Ramos (cell line): ENCODE results near the gene CMTM8.

Source experiments
- in situ Hi-C: fragments of 300-500 bp; cut with MboI; formaldehyde crosslinking; loops from one replicate; pipeline ENCODE4 v1.14.3; 2022; ENCODE audit warnings: low sequenced_read_pairs; ENCODE audit not compliant: unreplicated experiment

The CMTM8 gene

DNA sequence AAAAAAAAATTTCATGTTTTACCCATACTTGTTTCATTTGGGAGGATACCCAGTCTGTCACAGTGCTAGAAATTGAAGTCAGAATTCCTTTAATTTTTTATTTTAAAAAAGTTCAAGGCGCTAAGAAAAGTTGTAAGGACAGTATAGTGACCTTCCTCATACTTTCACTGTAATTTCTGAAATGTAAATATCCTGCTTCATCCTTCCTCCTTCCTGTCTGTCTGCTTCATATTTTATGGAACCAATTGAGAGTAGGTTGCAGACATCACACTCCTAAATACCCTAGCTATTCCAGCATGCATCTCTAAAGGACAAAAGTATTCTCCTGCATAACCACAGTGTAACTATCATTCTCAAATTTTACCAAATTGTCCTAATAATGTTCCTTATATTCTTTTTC is 35.8 kb downstream of the CMTM8 start:
- in situ Hi-C loops: no loop called here

DNA sequence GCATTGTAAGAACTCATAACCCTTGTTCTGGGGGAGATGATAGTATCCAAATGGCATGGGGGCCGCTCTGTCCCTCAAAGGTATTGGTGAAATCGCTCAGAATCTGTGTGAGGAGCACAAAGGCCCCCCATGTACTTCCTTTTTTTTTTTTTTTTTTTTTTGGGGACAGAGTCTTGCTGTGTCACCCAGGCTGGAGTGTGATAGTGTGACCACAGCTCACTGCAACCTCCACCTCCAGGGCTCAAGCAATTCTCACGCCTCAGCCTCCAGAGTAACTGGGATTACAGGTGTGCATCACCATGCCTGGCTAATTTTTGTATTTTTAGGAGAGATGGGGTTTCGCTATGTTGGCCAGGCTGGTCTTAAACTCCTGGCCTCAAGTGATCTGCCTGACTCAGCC is 37.0 kb downstream of the CMTM8 start:
- in situ Hi-C loops: no loop called here

DNA sequence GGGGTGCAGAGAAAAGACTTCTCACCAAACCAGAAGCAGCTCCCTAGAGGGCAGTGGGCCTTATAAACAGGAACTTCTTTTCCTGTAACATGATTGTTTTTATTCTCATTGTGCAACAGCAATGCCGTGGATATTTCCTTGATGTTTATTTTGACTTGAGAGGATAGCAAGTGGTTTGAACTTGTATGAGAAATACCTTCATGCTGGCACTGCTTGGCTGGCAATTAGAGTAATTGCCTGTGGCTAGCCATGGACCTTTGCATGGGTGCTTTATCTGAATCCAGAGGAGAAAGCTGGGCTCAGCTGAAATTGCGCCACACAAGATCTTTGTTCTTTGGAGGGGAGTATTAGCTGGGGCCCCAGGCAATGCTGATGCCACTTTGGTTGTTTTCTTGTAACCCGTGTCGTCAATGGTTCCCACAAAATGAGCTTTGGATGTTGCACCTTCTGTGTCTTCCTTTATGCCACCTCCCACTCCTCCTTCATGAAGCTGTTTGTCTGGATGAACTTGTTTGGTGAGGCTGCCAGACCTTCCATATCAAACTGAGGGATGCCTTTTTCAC is 37.9 kb downstream of the CMTM8 start:
- in situ Hi-C loops: no loop called here

DNA sequence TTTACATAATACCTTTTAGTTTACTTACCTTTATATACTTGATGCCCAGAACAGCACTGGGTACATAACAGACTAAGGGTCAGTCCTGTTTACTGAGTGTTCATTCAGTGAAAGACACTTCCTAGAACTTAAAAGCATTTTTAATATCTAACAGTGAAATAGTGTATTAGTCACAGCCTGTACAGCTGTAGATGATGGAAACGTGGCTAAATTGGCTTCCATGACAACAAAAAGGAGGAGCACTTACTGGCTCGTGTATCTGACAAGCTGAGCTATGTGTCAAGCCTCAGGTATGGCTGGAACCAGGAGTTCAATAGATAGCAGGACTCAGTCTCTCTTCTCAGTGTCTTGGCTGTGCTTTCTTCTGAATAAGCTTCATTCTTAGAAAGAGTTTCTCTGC is 40.2 kb downstream of the CMTM8 start:
- in situ Hi-C loops: no loop called here

DNA sequence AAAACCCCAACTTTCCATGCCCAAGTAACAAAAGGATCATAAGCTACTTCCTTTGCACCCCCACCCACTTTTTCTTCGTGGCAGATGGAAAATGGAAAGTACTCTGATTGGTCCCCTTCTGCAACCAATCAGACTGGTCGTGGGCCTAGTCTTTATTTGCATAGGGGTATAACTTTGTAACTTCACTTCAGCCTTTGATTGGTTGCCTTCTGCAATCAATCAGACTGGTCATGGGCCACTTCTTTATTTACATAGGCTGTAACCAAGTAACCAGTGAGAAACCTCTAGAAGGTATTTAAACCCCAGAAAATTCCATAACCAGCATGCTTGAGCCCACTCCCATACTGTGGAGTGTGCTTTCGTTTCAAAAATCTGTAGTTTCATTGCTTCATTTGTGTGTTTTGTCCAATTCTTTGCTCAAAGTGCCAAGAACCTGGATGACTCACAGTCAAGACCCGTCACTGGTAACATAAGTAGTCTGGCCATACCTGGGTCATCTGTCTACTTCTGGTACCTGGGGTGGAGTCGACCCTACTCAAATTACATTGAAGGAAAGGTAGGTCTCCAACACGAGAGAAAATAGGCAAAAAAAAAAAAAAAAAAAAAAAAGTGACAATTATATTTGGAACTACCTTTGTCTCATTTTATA is 41.9 kb downstream of the CMTM8 start:
- in situ Hi-C loops: no loop called here

DNA sequence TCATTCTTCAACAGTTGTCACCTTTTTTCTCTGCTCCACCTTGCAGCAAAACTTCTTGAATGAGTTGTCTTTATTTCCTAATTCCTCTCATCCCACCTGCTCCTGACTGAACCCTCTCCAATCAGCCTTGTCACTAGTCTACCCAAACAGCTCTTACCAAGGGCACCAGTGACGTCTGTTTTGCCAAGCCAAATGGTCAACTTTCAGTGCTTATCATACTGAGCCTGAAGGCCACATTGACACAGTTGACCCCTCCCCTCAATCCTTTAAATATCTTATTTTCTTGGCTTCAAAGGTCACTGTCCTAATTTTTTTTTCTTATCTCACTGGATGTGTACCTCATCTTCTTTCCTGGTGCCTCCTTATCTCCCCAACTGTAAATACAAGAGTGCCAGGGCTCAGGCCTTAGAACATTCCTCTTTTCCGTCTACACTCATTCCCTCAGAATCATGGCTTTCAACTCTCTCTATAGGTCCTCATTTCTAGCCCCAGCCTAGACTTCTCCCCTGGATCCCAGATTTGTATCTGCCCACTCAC is 43.2 kb downstream of the CMTM8 start:
- in situ Hi-C loops: no loop called here

DNA sequence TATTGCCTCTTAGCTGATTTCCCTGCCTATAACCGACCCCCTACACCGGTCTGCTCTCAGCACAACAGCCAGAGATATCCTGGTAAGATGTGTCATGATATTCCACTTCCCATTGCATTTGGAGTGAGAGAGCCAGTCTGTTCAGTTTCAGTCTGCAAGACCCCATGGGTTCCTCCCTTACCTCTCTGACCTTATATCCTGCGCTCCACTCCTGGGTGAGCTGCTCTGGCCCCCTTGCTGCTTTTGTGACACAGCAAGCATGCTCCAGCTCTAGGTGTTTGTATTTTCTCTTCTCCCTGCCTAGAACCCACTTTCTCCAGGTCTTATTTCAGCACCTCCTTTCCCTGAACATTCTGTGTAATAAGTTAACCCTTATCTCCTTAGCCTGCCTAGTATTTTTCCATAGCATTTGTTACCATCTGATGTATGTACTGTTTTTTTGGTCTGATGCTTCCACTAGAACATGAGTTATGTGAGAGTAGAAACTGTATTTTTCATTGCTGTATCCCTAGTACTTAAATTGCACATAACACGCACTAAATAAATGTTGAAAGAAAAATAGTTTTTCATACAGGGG is 44.2 kb downstream of the CMTM8 start:
- in situ Hi-C loops: no loop called here

DNA sequence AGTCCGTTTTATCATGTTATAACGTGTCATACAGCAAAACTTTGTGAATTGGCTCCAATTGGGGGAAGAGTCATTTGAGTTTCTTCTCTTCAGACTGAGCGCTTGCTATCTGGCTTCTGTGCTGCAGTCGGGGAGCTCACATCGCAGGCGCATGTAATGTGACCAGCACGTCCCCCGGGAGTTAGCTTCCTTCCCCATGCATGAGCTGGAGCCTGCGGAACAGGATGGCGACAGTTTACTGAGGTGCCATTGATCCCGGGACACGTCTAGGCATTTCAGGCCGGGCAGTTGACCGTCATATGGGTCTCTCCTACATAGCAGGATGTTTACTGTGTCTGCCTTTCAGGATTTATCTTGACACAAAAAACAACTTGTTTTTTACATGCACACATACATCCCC is 44.8 kb downstream of the CMTM8 start:
- in situ Hi-C loops: no loop called here

DNA sequence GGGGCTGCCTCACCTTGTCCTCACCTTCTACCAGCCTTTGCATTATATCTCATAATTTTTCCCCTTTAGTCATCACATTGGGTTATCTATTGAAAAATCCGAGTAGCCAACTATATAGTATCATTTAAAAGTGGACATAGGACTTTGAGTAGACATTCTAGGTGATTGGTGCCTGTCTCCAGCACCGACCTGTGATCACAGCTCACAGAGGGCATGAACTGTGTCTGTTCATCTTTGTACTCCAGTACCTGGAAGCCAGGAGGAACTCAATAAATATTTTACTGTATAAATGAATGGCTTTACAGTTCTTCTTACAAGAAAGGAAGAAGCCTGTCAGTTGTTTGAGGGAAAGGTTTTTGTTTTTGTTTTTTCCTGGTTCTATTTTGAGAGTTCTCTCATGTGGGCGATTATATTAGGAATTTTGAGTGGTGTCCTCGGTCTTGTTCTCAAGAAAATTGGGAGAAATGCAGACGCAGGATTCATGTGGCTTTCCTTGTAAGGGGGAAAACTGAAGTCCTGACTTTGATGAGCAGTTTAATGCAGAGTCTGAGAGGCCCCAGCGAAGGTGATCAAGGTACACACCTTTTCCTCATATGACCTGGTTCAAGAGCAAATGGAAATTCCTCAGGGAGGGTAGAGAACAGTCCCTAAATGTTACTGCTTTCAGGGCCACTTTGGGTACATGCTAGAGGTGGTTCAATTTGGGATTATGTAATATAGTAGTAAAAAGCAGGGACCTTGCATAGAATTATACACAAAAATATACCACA is 46.1 kb downstream of the CMTM8 start:
- in situ Hi-C loops: no loop called here

DNA sequence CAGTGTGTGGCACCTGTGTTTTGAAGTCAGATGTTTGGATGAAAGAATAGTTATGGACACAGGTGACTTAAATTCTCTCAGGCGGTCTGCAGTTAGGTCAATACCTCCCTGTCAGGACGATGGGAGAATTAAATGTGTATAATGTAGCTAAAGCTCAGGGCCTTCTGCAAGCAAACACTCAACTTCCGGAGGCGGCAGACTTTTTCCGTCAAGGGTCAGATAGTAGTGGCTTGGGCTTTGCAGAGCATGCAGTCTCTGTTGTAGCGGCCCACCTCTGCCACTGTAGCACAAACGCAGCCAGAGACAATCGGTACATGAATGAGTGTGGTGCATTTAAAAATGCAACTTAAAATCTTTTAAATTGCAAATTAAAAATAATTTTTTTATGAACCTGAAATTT is 47.4 kb downstream of the CMTM8 start:
- in situ Hi-C loops: no loop called here

DNA sequence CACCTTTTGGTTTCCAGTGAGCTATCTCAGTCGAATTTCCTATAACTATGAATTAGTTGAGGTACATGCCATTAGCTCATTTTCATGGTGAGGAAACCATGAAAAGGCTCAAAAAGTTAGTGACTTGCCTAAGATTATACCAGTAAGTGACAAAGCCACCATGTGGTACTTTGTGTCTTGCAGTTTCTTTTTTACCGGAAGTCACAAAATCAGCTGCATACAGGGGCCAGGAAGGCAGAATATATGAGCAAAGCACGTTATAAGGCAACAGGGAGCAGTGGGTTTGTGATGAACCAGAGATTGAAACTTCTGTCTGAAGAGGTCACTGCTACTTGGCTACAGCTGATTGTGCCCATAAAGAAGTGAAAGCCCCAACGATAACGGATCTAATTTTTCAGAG is 50.3 kb downstream of the CMTM8 start:
- in situ Hi-C loops: no loop called here

DNA sequence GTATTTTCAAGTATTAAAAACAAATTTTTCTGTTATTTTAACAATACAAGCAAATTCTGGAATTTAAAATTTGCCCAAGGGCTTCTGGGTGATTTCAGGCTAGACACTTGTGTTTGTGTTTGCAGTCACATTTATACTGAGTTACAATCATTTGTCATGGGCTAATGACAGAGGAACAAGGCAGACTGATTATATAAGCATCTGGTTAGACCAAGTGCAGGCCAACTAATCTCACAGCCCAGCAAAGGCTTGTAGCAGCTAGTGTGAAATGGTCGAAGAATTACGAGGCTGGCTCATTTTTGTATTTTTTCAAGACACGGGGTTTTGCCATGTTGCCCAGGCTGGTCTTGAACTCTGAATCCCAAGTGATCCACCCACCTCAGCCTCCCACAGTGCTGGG is 52.1 kb downstream of the CMTM8 start:
- in situ Hi-C loops: no loop called here

DNA sequence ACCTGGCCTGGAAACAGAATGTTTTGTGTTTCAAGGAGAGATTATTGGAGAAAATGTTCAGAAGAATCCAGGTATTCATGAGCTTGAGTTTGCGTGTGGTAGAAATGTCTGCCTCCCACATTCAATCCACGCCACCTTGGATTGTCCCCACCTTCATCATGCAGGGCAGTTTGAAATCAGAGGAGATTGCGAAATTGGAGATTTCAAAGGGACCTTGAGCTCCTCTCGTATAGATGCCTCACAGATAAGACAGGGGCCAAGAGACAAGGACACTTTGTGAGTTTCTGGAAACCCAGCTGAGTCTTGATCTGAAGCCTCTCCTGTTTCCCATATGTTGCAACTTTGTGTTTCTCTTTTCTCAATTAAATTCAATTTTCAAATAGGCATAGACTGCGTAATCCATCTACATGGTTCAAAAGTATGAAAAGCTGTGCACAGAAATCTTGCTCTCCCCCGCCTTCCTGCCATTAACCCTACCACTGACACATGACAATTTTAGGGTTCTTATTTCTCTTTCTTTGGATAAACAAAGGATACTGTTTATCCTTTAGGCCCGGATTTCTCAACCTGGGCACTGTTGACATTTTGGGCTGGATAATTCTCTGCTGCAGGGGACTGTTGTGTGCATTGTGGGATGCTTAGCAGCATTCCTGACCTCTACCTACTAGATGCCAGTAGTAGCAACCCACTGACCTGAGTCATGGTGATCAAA is 53.8 kb downstream of the CMTM8 start:
- in situ Hi-C loops: no loop called here

DNA sequence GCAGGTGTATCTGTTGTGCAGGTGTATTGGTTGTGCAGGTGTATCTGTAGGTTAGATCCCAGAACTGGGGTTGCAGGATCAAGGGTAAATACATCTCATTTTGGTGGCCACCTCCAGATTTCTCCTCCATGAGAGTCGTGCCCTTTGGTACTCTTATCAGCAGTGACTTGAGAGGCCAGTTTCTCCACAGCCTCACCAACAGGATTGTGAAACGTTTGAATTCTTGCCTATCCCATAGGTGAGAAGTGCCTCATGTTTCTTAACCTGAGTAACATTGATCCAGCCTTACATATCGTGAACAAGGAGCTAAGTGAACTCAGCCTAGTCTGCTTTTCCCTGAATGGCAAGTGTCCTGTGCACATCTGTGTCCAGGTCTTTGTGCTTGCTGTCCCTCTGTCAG is 55.4 kb downstream of the CMTM8 start:
- in situ Hi-C loops: no loop called here

DNA sequence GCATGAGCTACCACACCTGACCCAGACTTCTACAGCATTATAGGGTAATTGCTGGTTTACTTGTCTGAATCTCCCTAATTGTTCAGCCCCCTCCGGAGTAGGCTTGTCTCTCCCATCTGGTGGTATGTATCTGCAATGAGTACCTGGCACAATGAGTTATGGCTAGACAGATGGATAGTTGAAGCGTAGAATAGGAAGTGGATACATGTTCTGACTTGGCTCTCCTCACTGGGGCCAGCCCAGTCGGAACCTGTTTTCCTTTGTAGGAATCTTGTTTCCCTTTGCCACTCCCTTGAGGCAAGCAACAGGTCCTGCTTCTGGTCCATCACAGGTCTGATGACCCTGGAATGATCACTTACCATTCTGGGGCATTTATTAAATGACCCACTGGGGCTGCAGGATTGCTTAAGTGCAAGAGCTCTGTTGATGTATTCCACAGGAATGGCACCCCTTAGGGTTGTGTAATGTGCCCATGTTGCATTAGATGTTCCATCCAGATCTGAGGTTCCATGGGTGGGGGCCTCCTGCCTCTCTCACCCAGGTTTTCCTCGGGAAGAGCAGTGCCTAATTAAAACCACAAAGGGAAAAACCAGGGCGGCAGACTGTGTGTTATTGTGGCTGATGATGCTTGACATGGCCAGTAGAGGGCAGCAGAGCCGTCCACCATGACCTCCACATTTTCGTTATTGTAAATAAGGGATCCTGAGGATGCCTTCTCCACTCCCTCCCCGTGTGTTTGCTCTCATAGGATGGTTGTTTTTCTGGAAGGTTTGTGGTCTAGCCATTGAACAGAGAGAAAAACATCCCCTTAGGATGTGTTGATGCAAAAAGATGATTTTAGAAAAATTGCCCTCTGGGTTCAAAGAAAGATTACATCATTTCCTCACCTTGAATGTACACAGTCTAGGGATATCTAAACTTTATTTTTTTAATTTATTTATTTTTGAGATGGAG is 58.0 kb downstream of the CMTM8 start:
- in situ Hi-C loops: loop anchor here (5.0 kb wide), 1 partner anchor 171 kb away; no protein-coding TSS in a partner anchor

DNA sequence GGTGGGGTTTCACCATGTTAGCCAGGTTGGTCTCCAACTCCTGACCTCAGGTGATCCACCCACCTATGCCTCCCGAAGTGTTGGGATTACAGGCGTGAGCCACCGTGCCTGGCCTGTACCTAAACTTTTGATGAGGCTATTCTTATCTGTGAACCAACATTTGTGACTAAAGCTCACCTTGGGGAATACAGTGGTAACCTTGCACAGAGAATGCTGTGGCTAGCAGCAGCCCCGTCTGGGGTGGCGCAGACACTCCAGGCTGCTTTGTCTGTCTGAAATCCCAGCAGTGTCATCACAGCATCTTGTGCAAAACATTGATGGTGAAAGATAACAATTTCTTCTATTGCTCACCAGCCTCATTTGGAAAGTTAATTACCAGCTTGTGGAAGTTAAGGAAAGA is 58.9 kb downstream of the CMTM8 start:
- in situ Hi-C loops: loop anchor here (5.0 kb wide), 1 partner anchor 170 kb away; no protein-coding TSS in a partner anchor

DNA sequence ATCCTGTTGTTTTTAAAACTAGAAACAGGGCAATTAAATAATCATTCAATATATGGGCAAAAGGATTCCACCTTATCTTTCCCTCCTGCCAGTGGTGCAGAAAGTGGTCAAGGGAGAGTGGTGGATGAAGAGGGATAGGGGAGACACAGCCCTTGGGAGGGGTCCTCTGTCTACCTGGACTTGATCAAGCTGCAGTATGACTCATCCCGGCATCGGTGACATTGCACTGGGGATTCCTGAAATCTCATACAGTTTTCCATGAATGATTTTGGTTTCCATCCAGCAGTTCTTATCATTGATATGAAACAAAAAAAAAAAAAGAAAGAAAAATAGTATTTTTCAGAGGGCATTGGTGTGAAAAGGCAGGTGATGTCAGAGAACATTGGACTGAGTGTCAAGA is 62.9 kb downstream of the CMTM8 start:
- in situ Hi-C loops: no loop called here

DNA sequence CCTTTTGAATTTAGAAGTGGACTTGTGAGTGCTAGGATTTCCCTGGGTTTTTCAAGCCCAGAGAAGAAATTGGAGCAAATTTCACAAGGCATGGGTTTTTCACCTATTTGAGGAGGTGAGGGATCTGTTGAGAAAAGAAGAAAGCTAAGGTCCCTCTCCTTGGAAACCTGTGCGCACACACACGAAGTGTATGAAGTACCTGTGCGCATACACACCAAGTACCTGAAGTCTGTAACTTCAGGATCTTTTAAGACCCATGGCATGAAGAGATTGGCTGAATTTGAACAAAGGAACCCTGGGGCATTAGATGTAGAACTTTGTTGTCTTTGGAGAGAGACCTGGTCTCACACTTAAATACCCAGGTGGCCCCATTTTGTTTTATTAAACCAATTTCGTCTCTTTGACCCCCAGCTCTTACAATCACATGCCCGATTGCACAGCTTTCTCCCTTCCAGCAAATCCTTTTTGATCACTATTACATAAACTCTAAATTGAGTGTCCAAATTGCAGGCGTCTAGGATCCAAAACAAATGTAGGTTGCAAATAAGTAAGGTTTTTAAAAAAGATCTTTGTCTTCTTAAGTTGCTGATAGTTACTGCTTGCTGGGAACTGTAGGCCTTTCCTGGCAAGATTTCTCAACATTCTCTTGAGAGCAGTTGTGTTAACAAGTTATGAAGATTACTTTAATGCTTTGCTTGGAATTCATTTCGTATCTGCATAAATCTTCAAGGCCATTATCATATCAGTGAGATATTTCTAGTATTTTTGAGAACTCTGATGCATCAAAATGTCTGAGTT is 64.3 kb downstream of the CMTM8 start:
- in situ Hi-C loops: no loop called here

DNA sequence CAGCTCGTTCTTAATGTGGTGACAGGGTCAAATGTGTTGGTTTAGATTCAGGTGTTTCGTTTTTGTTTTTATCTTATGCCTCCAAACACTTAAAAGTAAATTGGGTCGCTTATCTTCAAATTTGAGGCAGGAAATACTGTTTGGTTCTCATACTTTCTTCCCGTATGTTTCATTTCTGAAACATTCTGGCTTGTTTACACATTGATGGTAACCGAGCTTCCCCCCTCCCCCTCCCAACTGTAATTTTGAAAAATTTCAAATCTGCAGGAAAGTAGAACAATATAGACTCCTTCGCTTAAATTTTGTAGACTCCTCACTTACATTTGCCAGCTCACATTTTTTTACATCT is 64.9 kb downstream of the CMTM8 start:
- in situ Hi-C loops: no loop called here
